Breast epithelium (tissue), 4 donors: Measurements from ENCODE around the gene SYMPK. TPM values are rescaled to one million over a fixed set of nuclear protein-coding genes. Genes with fewer than 3 reads are reported as not detected.
"Not testable (repeated sequence)": the region's sequence is repeated elsewhere in the genome, so short reads cannot be mapped to it uniquely, and the experiment has no call there.

Source experiments
- DNase-seq, 2 donors: peaks; one replicate each; pipeline ENCODE4 v3.0.0-alpha.2; 2019; ENCODE audit warnings: low spot score in 2 of 2
- H3K27ac ChIP-seq, 2 donors: fragments of 200-600 bp; sonication (generic) in 1 of 2; one replicate each; pipeline ENCODE4 v1.5.1; 2016 to 2019; ENCODE audit warnings: mild to moderate bottlenecking in 1 of 2
- H3K27me3 ChIP-seq, 2 donors: fragments of 200-600 bp; sonication (generic) in 1 of 2; one replicate each; pipeline versions ENCODE4 v1.5.1 to v1.6.0; 2017 to 2019; ENCODE audit warnings: control low read depth in 1 of 2, mild to moderate bottlenecking in 1 of 2
- H3K36me3 ChIP-seq: fragments of 200-600 bp; one replicate; pipeline ENCODE4 v1.5.1; 2019
- H3K4me1 ChIP-seq, 2 donors: fragments of 200-600 bp; sonication (generic); one replicate each; pipeline ENCODE4 v1.5.1; 2016 to 2019; ENCODE audit warnings: control low read depth in 1 of 2
- H3K4me3 ChIP-seq, 3 donors: fragments of 200-600 bp; sonication (generic); 1 replicate in 2 of 3; 2 replicates in 1 of 3; pipeline ENCODE4 v1.5.1; 2016 to 2019; ENCODE audit warnings: mild to moderate bottlenecking in 3 of 3, moderate library complexity in 2 of 3
- H3K9me3 ChIP-seq, 2 donors: fragments of 200-600 bp; sonication (generic) in 1 of 2; one replicate each; pipeline ENCODE4 v1.5.1; 2016 to 2019; ENCODE audit warnings: control low read depth in 1 of 2
- POLR2A ChIP-seq: fragments of 450-650 bp; IDR thresholded peaks from one replicate; pipeline ENCODE4 v1.6.1; 2016; ENCODE audit warnings: antibody characterized with exemption, mild to moderate bottlenecking, moderate library complexity
- POLR2AphosphoS5 ChIP-seq, 3 donors: sonication (generic); formaldehyde crosslinking; IDR thresholded peaks; one replicate each; pipeline ENCODE4 v1.6.1; 2017; ENCODE audit warnings: antibody characterized with exemption in 3 of 3
- intact Hi-C: fragments of 100-400 bp; cut with DNase I; formaldehyde crosslinking; loops from one replicate; pipeline ENCODE4 v1.15.1; 2023; ENCODE audit warnings: low total_unique reads
- total RNA-seq, 3 donors: library from RNA; depleted of rRNA; stranded (reverse); fragments of >200 nt; gene quantifications; one replicate each; pipeline ENCODE4 v1.1.0, GENCODE V29; 2016
- TF ChIP-seq, protein P1 (sequence below), 3 donors: fragments of 450-650 bp; IDR thresholded peaks; one replicate each; pipeline ENCODE4 v1.5.1; 2016 to 2017; ENCODE audit warnings: antibody characterized with exemption in 3 of 3, mild to moderate bottlenecking in 3 of 3, moderate library complexity in 3 of 3

SYMPK gene
- total RNA-seq, 3 donors from 2014 or later: 24.3 to 50.8 (median 31.3) TPM

- Histone ChIP-seq H3K36me3 (no peaks in the 10 kb centered on the region), H3K27me3 (no peaks in the 10 kb centered on the region), H3K9me3 (no peaks in the 10 kb centered on the region), H3K27ac (no peak overlapping the region), H3K4me1 (peaks cover 0 to 6% of the 10 kb centered on the region in 2 donors), H3K4me3 (no peak overlapping the region)
- intact Hi-C loops: no loop called here
- no peak for TF ChIP-seq POLR2A
- TF ChIP-seq, protein P1, sequence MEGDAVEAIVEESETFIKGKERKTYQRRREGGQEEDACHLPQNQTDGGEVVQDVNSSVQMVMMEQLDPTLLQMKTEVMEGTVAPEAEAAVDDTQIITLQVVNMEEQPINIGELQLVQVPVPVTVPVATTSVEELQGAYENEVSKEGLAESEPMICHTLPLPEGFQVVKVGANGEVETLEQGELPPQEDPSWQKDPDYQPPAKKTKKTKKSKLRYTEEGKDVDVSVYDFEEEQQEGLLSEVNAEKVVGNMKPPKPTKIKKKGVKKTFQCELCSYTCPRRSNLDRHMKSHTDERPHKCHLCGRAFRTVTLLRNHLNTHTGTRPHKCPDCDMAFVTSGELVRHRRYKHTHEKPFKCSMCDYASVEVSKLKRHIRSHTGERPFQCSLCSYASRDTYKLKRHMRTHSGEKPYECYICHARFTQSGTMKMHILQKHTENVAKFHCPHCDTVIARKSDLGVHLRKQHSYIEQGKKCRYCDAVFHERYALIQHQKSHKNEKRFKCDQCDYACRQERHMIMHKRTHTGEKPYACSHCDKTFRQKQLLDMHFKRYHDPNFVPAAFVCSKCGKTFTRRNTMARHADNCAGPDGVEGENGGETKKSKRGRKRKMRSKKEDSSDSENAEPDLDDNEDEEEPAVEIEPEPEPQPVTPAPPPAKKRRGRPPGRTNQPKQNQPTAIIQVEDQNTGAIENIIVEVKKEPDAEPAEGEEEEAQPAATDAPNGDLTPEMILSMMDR (IDR thresholded peaks at IDR 0.05): no peak
- no peak for TF ChIP-seq POLR2AphosphoS5 (IDR thresholded peaks at IDR 0.05)
- DNase-seq: no peak
Observed at GRCh38 chr19:45872095-45872919, 9.4 kb upstream of the SYMPK start.

- Histone ChIP-seq H3K9me3 (no peaks in the 10 kb centered on the region), H3K4me3 (no peak overlapping the region), H3K4me1 (no peaks in the 10 kb centered on the region), H3K27ac (no peak overlapping the region), H3K36me3 (no peaks in the 10 kb centered on the region), H3K27me3 (no peaks in the 10 kb centered on the region)
- intact Hi-C loops: no loop called here
- no peak for TF ChIP-seq POLR2A
- no peak for TF ChIP-seq POLR2AphosphoS5 (IDR thresholded peaks at IDR 0.05)
- TF ChIP-seq, protein P1 (IDR thresholded peaks at IDR 0.05): no peak
- no peak for DNase-seq
Observed at GRCh38 chr19:45870798-45871197, 7.9 kb upstream of the SYMPK start.

- intact Hi-C loops: not testable (repeated sequence)
Observed at GRCh38 chr19:45867241-45867640, 4.3 kb upstream of the SYMPK start.

DNA sequence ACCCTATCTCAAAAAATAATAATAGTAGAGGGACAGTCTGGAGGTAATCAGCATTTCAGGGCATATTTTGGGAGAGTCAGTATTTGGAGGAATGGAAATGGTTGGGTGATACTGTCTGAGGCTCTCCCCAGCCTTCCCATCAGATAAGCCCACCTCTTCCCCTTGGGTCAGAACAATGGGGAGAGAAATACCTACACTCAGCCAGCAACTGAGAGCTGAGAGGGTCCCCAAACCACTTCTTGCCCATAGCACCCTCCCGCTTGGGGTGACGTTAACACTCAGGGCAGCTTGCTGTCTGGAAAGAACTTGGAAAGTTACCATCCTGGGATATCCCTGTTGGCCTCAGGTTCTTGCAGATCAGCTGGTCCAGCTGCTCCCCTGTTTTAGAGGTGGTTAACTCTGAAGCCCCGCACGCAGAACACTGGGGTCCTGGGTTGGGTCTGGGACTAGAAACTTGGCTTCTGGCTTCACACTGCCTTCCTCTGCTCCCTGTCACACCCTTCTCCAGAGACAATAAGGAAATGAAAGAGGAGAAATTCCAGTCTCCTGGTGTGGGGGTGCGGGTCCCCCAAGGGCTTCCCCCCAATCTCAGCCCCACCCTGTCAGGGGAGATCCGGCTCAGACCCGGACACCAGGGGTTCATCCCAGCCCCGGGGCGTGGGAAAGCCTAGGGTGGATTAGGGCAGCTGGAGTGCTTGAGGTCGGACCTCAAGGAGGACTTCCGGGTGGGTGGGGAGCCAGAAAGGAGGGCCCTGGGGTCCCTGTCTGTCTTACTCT is 3.6 kb upstream of the SYMPK start:
- Histone ChIP-seq H3K27ac (no peak overlapping the region), H3K27me3 (peaks cover 0 to 6% of the 10 kb centered on the region in 2 donors), H3K36me3 (no peaks in the 10 kb centered on the region), H3K9me3 (no peaks in the 10 kb centered on the region), H3K4me1 (no peaks in the 10 kb centered on the region), H3K4me3 (no peak overlapping the region)
- no peak for DNase-seq
- intact Hi-C loops: no loop called here
- no peak for TF ChIP-seq POLR2A
- TF ChIP-seq, protein P1 (IDR thresholded peaks at IDR 0.05): no peak
- no peak for TF ChIP-seq POLR2AphosphoS5 (IDR thresholded peaks at IDR 0.05)

More at GRCh38 chr19:45867241-45867640, 4.3 kb upstream of the SYMPK start:
- not testable (repeated sequence) for H3K4me1 ChIP-seq, H3K4me3 ChIP-seq, H3K36me3 ChIP-seq, H3K27ac ChIP-seq, H3K27me3 ChIP-seq, DNase-seq, H3K9me3 ChIP-seq

DNA sequence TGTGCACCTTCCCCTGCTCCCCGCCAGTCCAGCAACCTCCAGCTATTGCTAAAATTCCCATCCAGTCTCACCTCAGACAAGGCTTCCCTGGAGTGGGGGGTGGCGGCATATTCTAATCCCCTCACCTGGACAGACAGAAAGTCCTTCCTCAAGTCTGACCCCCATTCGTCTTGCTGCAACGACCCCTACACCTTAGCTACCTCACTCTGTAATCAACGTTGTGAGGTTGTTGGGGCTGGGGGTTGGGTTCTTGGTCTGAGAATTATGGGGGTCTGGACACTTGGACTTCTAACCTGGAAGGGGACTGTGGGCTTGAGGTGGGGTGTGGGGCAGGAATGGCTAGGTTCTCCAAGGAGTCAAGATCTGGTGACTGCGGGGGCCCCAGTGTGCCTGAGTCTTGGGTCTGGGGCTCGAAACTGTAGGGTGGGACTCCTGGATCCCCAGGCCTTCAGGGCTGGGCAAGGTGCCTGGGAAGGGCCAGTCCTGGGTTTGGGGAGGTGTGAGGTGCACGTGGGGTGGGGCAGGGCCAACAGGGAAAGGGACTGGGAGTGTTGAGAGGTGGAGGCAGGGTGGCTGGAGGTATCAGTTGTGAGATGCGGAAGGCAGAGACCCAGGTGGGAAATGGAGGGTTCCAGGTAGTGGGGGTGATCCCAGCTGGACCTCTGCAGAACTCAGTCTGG is 2.5 kb upstream of the SYMPK start:
- TF ChIP-seq, protein P1 (IDR thresholded peaks at IDR 0.05): no peak
- TF ChIP-seq POLR2A: no peak
- TF ChIP-seq POLR2AphosphoS5 (IDR thresholded peaks at IDR 0.05): no peak
- DNase-seq: no peak
- no peak overlapping the region for H3K4me3 ChIP-seq

More for the DNA sequence above, 2.5 kb upstream of the SYMPK start:
- no peak overlapping the region for H3K27ac ChIP-seq
- H3K4me1 ChIP-seq: no peaks in the 10 kb centered on the region
- peaks cover 0 to 6% of the 10 kb centered on the region in 2 donors for H3K27me3 ChIP-seq
- no peaks in the 10 kb centered on the region for H3K36me3 ChIP-seq
- intact Hi-C loops: no loop called here
- H3K9me3 ChIP-seq: no peaks in the 10 kb centered on the region
